Stimulated activated CD4-positive, alpha-beta T cell treated with anti-CD3 and anti-CD28 coated beads, Interleukin-1b, Interleukin-23, amount 100 ng/mL, for 4 hours (primary cell): ENCODE results near the gene SYTL3.
A peak's percentile ranks its signal among the peaks of the same experiment; 100 is the strongest.
"Not testable (repeated sequence)": the region's sequence is repeated elsewhere in the genome, so short reads cannot be mapped to it uniquely, and the experiment has no call there.

Experiments used
- DNase-seq, 2 donors: peaks; one replicate each; pipeline ENCODE4 v3.0.0-alpha.2; 2020; ENCODE audit warnings: low read depth in 2 of 2

The SYTL3 gene

GRCh38 chr6:158649289-158650143 is at the start of gene SYTL3:
Gene SYTL3, plus strand, starts transcription at chr6:158650054. Its CDS starts 13,215 bp downstream, at chr6:158663269.
- DNase-seq: peak; percentile 38 to 59

DNA sequence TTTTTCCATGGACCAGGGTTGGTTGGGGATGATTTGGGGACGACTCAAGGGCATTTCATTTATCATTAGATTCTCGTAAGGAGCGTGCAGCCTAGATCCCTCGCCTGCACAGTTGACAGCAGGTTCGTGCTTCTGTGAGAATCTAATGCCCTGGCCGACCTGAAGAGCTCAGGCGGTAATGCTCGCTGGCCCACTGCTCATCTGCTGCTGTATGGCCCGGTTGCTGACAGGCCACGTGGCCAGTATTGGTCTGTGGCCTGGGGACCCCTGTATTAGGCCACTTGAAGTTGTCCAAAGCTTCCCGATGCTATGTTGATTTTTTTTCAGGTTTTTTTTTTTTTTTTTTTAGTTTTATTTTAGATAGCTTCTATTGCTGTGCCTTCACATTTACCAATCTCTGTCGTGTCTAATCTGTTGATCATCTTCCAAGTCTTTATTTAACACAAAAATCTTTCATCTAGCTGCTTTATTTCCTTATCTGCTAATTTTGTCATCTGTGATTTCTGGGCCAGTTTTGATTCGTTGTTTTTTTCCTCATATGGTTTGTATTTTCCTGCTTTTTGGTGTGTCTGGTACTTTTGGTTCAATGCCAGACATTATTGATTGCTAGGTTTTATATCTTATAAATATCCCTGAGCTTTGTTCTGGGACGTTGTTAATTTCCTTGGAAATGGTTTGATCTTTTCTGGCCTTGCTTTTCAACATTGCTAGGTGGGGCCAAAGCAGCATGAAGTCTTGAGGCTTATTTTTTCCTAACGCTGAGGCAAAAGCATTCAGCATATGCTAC is 46.4 kb upstream of the SYTL3 start:
- no peak for DNase-seq

GRCh38 chr6:158604048-158604406 is 45.8 kb upstream of the SYTL3 start:
- no peak for DNase-seq

DNA sequence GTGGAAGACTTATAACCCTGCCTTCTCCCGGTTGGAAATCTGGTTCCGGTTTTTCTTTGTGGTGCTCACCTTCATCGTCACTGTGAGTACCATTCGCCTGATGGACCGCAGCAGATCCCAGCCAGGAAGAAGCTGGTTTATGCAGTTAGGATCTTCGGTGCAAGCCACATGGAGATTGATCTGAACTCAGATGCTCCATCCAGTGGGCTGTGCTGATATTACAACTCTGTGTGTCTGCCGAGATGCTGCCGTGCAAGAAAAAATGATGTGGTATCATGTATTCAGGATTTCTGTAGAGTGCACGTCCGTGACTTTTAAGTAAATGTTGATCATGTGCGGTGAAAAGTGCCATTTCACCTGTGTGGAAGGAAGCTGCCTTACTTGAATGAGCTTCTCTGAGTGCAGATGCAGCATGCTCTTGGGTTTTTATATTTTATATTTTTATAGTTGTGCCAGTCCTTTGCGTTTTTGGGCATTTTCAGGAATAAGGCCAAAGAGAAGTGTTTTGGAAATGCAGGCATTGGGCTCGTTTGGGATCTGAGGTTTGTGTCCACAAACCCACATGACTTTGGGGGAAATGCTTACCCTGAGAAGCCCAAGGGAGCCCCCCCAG is 44.5 kb upstream of the SYTL3 start:
- DNase-seq: peak; percentile 19 to 36

DNA sequence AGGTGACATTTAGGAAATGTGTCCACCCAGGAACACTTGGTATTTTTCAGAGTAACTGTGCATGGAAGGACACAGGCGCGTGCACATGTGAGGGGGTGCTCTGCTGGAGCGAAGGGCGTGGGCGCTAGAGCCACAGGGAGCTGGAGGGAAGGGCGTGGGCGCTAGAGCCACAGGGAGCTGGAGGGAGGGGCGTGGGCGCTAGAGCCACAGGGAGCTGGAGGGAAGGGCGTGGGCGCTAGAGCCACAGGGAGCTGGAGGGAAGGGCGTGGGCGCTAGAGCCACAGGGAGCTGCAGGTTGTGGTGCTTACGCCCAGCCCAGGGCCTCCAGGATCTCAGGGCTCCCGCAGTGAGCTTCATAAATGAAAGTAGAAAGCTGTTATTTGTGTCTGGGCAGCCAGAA is 43.8 kb upstream of the SYTL3 start:
- not testable (repeated sequence) for DNase-seq

DNA sequence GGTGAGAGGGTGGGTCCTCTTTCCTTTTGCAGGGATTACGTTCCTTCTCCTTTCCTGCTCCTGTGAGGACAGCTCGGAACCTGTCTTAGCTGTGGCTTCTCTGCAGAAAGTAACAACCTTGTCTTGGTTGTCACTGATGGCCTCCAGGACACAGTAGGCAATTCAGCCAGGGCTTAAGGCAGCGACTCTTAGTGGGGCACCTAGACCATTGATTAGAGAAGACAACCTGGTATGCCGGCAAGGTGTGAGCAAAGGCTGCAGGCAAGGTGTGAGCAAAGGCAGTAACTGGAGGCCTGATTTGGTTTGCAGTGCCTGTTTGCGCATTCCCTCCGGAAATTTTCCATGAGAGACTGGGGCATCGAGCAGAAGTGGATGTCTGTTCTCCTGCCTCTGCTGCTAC is 42.9 kb upstream of the SYTL3 start:
- DNase-seq: no peak

DNA sequence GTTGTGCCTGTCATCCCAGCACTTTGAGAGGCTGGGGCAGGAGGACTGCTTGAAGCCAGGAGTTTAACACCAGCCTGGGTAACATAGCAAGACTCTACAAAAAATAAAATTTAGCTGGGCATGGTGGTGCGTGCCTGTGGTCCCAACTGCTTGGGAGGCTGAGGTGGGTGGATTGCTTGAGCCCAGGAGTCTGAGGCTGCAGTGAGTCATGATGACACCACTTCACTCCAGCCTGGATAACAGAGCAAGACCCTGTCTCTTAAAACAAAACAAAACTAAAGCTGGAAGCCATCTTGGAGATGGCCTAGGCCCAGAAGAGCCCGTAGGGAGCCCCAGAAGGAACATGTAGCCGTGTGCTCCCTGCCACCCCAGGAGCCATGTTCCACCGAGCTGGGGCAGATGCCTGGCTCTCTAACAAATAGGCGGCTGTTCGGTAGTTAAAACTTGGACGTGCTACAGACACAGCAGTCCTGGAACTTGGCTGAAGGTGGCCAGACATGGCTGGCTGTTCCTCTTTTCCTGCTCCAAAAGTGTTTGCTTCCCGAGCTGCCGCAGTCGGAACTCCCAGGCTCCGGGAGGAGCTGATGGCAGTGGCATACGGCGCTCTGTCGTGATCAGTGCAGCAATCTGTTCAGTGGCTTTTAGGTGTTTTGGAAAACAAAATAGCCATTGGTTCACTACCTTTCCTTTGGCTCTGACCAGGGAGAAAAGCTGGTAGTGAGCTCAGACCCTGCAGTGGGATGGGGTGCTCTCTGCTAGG is 42.3 kb upstream of the SYTL3 start:
- DNase-seq: no peak

DNA sequence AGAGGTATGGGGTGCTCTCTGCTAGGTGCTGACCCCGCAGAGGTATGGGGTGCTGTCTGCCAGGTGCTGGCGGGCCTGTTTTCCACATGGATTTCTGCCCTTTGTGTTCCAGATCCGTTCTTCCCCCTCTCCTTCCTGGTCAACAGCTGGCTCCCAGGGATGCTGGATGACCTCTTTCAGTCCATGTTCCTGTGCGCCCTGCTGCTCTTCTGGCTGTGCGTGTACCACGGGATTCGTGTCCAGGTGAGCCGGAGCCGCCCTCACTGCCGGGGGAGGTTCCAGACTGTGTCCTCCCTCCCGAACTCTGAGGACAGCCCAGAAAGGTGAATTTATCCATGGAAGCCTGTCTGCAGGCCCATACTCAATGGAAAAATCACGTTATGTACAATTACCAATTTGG is 41.6 kb upstream of the SYTL3 start:
- DNase-seq: no peak

GRCh38 chr6:158609455-158610155 is 40.2 kb upstream of the SYTL3 start:
- DNase-seq: no peak

- no peak for DNase-seq
These were observed 39.4 kb upstream of the SYTL3 start for GRCh38 chr6:158610319-158610968.

DNA sequence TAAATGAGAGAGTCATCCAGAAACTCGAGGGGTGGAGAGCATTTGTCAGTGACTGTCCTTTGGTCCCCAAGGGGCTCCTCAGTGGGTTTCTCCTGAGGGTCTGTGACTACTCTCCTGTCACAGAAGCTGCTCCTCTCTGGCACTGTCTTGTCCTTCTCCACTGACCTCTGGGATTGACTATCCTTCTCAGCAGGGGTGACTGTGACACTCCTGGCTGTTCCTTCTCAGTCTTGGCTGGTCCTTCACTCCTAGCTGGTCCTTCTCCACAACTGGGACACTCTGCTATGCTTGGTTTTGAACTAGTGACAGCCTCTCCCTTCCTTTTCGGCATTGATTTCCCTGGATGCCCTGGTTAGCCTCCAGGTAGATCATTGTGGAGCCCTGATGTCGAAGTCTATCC is 38.8 kb upstream of the SYTL3 start:
- no peak for DNase-seq

GRCh38 chr6:158611541-158612370 is 38.1 kb upstream of the SYTL3 start:
- DNase-seq: no peak

- not testable (repeated sequence) for DNase-seq
These were observed 35.2 kb upstream of the SYTL3 start for GRCh38 chr6:158614606-158615005.

GRCh38 chr6:158618289-158618688 is 31.6 kb upstream of the SYTL3 start:
- not testable (repeated sequence) for DNase-seq

GRCh38 chr6:158619922-158620801 is 29.7 kb upstream of the SYTL3 start:
- DNase-seq: no peak

DNA sequence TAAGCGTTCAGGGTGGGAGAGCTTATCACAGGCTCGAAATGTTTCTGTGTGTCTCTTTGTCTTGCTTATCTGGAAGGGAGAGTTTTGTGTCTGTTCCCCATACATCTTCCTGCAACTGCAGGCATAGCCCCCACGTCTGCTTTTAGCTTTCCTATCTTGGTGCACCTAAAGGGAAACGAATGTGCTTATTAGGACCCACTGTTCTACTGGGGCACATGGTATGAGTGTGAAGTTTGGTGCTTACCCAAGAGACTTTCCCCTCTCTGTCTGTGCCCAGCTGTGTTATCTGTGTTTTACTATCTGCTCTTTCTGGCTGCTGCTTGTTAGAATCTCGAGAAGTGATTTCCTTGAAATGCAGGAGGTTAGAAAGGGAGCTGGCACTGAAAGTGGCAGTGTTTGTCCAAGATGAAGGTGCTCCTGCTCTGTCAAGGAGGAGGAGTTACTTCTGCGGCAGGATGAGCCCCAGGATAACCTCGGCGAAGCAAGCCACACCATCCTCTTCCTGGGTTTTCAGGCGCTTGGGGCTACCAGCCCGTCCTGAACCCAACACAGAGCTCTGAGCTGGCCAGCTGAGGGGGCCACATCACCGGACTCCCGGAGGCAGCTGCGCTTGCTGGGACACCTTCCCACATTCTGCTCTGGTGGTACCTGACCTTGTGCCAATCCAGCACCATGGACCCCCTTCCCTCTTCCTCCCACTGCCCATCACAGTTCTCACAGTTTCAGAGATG is 28.7 kb upstream of the SYTL3 start:
- DNase-seq: no peak

DNA sequence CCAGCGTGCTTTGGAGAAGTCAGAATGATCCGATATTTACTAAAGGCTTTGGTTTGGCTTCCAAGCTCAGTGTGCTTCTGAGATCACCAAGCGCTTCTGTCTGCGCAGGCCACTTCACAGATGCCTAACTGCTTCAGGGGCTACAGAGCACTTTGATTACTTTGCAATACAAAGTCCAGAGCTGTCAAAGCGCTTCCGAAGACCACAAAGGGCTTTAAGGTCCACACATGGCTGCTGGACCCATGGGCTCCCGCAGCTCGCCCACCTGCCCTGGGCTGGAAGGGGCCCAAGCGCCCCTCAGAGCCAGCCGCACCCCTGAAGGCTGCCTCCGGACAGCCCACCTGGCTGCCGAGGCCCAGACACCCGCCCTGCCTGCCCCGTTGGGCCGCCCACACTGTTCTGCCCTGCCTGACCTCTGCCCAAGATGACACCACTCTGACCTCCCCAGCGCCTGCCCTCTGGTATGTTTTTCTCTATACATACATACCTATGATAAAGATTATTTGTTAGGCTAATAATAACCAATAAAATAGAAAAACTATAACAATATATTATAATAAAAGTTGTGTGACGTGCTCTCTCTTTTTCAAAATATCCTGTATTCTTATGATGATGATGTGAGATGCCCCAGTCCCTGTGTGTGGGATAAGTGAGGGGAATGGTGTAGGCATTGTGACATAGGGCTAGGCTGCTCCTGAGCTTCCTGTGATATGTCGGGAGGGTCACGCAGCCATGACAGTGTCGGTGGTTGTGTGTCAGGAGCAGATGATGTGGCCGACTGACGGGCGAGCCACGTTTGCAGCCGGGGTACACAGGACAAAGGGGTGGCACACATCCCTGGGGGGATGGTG is 27.9 kb upstream of the SYTL3 start:
- no peak for DNase-seq
